NCI-H1105 (cell line): ENCODE results near the gene MDN1.

Experiments
- DNase-seq: peaks from one replicate; lab custom pipeline; 2025; lab: John Stamatoyannopoulos, UW

Gene MDN1

GRCh38 chr6:89597372-89597771, 222.2 kb downstream of the MDN1 start:
- no peak for DNase-seq

GRCh38 chr6:89596484-89596883, 223.1 kb downstream of the MDN1 start:
- no peak for DNase-seq

GRCh38 chr6:89596056-89596455, 223.5 kb downstream of the MDN1 start:
- DNase-seq, result no peak
